Neural crest cell (in vitro differentiated cells): ENCODE results near the gene CCL3. TPM values are rescaled to one million over a fixed set of nuclear protein-coding genes. Genes with fewer than 3 reads are reported as not detected.
"Not testable (repeated sequence)": the region's sequence is repeated elsewhere in the genome, so short reads cannot be mapped to it uniquely, and the experiment has no call there.

Source experiments
- DNase-seq: peaks from one replicate; pipeline ENCODE4 v3.0.0; 2021; ENCODE audit warnings: low read depth, mixed read lengths, low spot score
- H3K27ac Mint-ChIP-seq: one replicate; pipeline ENCODE4 v1.8.0; 2021; ENCODE audit warnings: mild to moderate bottlenecking, mixed read lengths; ENCODE audit not compliant: unreplicated experiment
- H3K27me3 Mint-ChIP-seq: 2 replicates; pipeline ENCODE4 v1.8.0; 2021; ENCODE audit warnings: low read depth, mild to moderate bottlenecking, mixed read lengths
- H3K36me3 Mint-ChIP-seq: 2 replicates; pipeline ENCODE4 v1.8.0; 2021; ENCODE audit warnings: low read depth, mild to moderate bottlenecking, mixed read lengths
- H3K4me1 Mint-ChIP-seq: 2 replicates; pipeline ENCODE4 v1.8.0; 2021; ENCODE audit warnings: mixed read lengths
- H3K4me3 Mint-ChIP-seq: one replicate; pipeline ENCODE4 v1.8.0; 2021; ENCODE audit warnings: mild to moderate bottlenecking, mixed read lengths
- H3K9me3 Mint-ChIP-seq: 2 replicates; pipeline ENCODE4 v1.8.0; 2021; ENCODE audit warnings: mixed read lengths
- CTCF ChIP-seq: fragments of 200-600 bp; sonication (generic); conservative IDR thresholded peaks from 2 replicates; pipeline ENCODE4 v1.5.0; 2021; ENCODE audit warnings: antibody characterized with exemption, mild to moderate bottlenecking
- total RNA-seq: library from RNA; stranded (reverse); gene quantifications from 2 replicates; pipeline ENCODE4 v1.2.1, GENCODE V29; 2021

The CCL3 gene
- total RNA-seq, 1 donor from 2014 or later: not detected

- no peak for DNase-seq
- Mint-ChIP-seq H3K27ac (no peak overlapping the region), H3K36me3 (no peaks in the 10 kb centered on the region), H3K27me3 (peaks cover 12% of the 10 kb centered on the region), H3K9me3 (peaks cover 9% of the 10 kb centered on the region), H3K4me1 (peaks cover 9% of the 10 kb centered on the region), H3K4me3 (no peak overlapping the region)
- TF ChIP-seq CTCF: no peak
Observed at GRCh38 chr17:36111068-36111490, 21.1 kb upstream of the CCL3 start.

- H3K4me3 Mint-ChIP-seq, H3K36me3 Mint-ChIP-seq, H3K27ac Mint-ChIP-seq, DNase-seq, H3K9me3 Mint-ChIP-seq: not testable (repeated sequence)
- Mint-ChIP-seq H3K4me1 (peaks cover 14% of the 10 kb centered on the region), H3K27me3 (peaks cover 17% of the 10 kb centered on the region)
Observed at GRCh38 chr17:36108265-36108664, 18.3 kb upstream of the CCL3 start.

- H3K4me3 Mint-ChIP-seq: no peak overlapping the region
- peaks cover 14% of the 10 kb centered on the region for H3K4me1 Mint-ChIP-seq
- H3K36me3 Mint-ChIP-seq: no peaks in the 10 kb centered on the region
- H3K27me3 Mint-ChIP-seq: peaks cover 19% of the 10 kb centered on the region
- H3K9me3 Mint-ChIP-seq: peaks cover 8% of the 10 kb centered on the region
- no peak for DNase-seq
- H3K27ac Mint-ChIP-seq: no peak overlapping the region
- TF ChIP-seq CTCF: no peak
Observed at GRCh38 chr17:36107660-36108059, 17.7 kb upstream of the CCL3 start.

GRCh38 chr17:36106493-36106835 lies 16.5 kb upstream of the CCL3 start:
- no peak for TF ChIP-seq CTCF
- Mint-ChIP-seq H3K4me1 (peaks cover 10% of the 10 kb centered on the region), H3K9me3 (no peaks in the 10 kb centered on the region), H3K27me3 (peaks cover 17% of the 10 kb centered on the region), H3K36me3 (no peaks in the 10 kb centered on the region), H3K4me3 (no peak overlapping the region), H3K27ac (no peak overlapping the region)
- no peak for DNase-seq

GRCh38 chr17:36105781-36106492 lies 16.0 kb upstream of the CCL3 start:
- no peaks in the 10 kb centered on the region for H3K36me3 Mint-ChIP-seq
- H3K9me3 Mint-ChIP-seq: no peaks in the 10 kb centered on the region
- peaks cover 17% of the 10 kb centered on the region for H3K27me3 Mint-ChIP-seq
- no peak overlapping the region for H3K4me3 Mint-ChIP-seq
- peak overlapping the region; percentile 63 for H3K27ac Mint-ChIP-seq
- TF ChIP-seq CTCF: no peak
- H3K4me1 Mint-ChIP-seq: peaks cover 5% of the 10 kb centered on the region
- DNase-seq: no peak

- H3K27ac Mint-ChIP-seq: no peak overlapping the region
- peaks cover 5% of the 10 kb centered on the region for H3K4me1 Mint-ChIP-seq
- H3K4me3 Mint-ChIP-seq: no peak overlapping the region
- no peak for TF ChIP-seq CTCF
- H3K27me3 Mint-ChIP-seq: peaks cover 16% of the 10 kb centered on the region
- no peaks in the 10 kb centered on the region for H3K9me3 Mint-ChIP-seq
- H3K36me3 Mint-ChIP-seq: no peaks in the 10 kb centered on the region
- no peak for DNase-seq
Observed at GRCh38 chr17:36104701-36105181, 14.8 kb upstream of the CCL3 start.

- H3K36me3 Mint-ChIP-seq, DNase-seq, H3K4me3 Mint-ChIP-seq, H3K27ac Mint-ChIP-seq, H3K4me1 Mint-ChIP-seq, H3K9me3 Mint-ChIP-seq: not testable (repeated sequence)
- H3K27me3 Mint-ChIP-seq: peaks cover 13% of the 10 kb centered on the region
Observed at GRCh38 chr17:36104246-36104645, 14.3 kb upstream of the CCL3 start.

GRCh38 chr17:36103401-36103975 lies 13.5 kb upstream of the CCL3 start, which contains the start of gene CCL4:
TSS of gene CCL4 (plus strand) at chr17:36103827. CDS start at chr17:36103906, 79 bp downstream.
- peaks cover 13% of the 10 kb centered on the region for H3K27me3 Mint-ChIP-seq
- not testable (repeated sequence) for H3K9me3 Mint-ChIP-seq, H3K4me3 Mint-ChIP-seq, DNase-seq, H3K4me1 Mint-ChIP-seq, H3K27ac Mint-ChIP-seq, H3K36me3 Mint-ChIP-seq
